Measurements from ENCODE around the gene EIF3A. TPM values are rescaled to one million over a fixed set of nuclear protein-coding genes. Genes with fewer than 3 reads are reported as not detected.
A peak's percentile ranks its signal among the peaks of the same experiment; 100 is the strongest.

Gene EIF3A
- total and polyA plus RNA-seq, 3 experiments from 2014 or later: 75.3 to 195 (median 181) TPM

GRCh38 chr10:119022846-119023552, 57.6 kb downstream of the EIF3A start:
- Histone ChIP-seq H3K36me3 (ENCODE audit: insufficient read depth, low read length) (no peaks in the 10 kb centered on the region), H3K4me1 (ENCODE audit: insufficient read depth, low read length) (no peaks in the 10 kb centered on the region), H3K4me3 (ENCODE audit: low read length) (no peak overlapping the region), H3K27ac (ENCODE audit: low read depth, low read length) (no peak overlapping the region), H3K9me3 (ENCODE audit: low read length) (no peaks in the 10 kb centered on the region), H3K27me3 (ENCODE audit: insufficient read depth, low read length, poor library complexity, severe bottlenecking) (no peaks in the 10 kb centered on the region)
- H3K36me3 Mint-ChIP-seq: no peaks in the 10 kb centered on the region
- ChIA-PET CTCF (interaction anchor here (1.5 kb wide), 1 partner anchor 16 kb away, joined by 3 read pairs; no protein-coding TSS in a partner anchor), POLR2A (no interaction called here)
- H3K4me3 Mint-ChIP-seq: no peak overlapping the region
- peaks cover 0 to 2% (median 0%) of the 10 kb centered on the region in 3 donors for H3K4me1 Mint-ChIP-seq
- no peaks in the 10 kb centered on the region for H3K9me3 Mint-ChIP-seq
- peak overlapping the region in 1 of 8 donors; percentile 38 for H3K27ac Mint-ChIP-seq
- DNase-seq: no peak
- peaks cover 2 to 3% of the 10 kb centered on the region in 2 donors for H3K27me3 Mint-ChIP-seq

GRCh38 chr10:119020627-119020946, 60.0 kb downstream of the EIF3A start:
- peaks cover 0 to 2% (median 0%) of the 10 kb centered on the region in 3 donors for H3K4me1 Mint-ChIP-seq
- Histone ChIP-seq H3K4me1 (ENCODE audit: insufficient read depth, low read length) (no peaks in the 10 kb centered on the region), H3K4me3 (ENCODE audit: low read length) (no peak overlapping the region), H3K9me3 (ENCODE audit: low read length) (no peaks in the 10 kb centered on the region), H3K27me3 (ENCODE audit: insufficient read depth, low read length, poor library complexity, severe bottlenecking) (no peaks in the 10 kb centered on the region), H3K27ac (ENCODE audit: low read depth, low read length) (no peak overlapping the region), H3K36me3 (ENCODE audit: insufficient read depth, low read length) (no peaks in the 10 kb centered on the region)
- POLR2A ChIA-PET: no interaction called here
- H3K27me3 Mint-ChIP-seq: peaks cover 3 to 6% of the 10 kb centered on the region in 2 donors
- CTCF ChIA-PET: no interaction called here
- no peaks in the 10 kb centered on the region for H3K9me3 Mint-ChIP-seq
- H3K36me3 Mint-ChIP-seq: no peaks in the 10 kb centered on the region
- no peak overlapping the region for H3K4me3 Mint-ChIP-seq
- DNase-seq: no peak
- peak overlapping the region in 1 of 8 donors; percentile 72 for H3K27ac Mint-ChIP-seq

GRCh38 chr10:119007211-119007574, 73.4 kb downstream of the EIF3A start:
- no peak overlapping the region for H3K27ac ChIP-seq (ENCODE audit: low read depth, low read length)
- H3K9me3 ChIP-seq (ENCODE audit: low read length): no peaks in the 10 kb centered on the region
- ChIA-PET CTCF (interaction anchor here (0.9 kb wide), 1 partner anchor 16 kb away, joined by 3 read pairs; no protein-coding TSS in a partner anchor), POLR2A (no interaction called here)
- Mint-ChIP-seq H3K27me3 (peaks cover 26 to 31% of the 10 kb centered on the region in 2 donors), H3K9me3 (no peaks in the 10 kb centered on the region), H3K4me1 (peaks cover 0 to 2% (median 0%) of the 10 kb centered on the region in 3 donors), H3K4me3 (no peak overlapping the region), H3K36me3 (peaks cover 0 to 6% (median 4%) of the 10 kb centered on the region in 3 donors), H3K27ac (no peak overlapping the region)
- no peak for DNase-seq
- H3K4me1 ChIP-seq (ENCODE audit: insufficient read depth, low read length): no peaks in the 10 kb centered on the region
- H3K4me3 ChIP-seq (ENCODE audit: low read length): no peak overlapping the region
- H3K36me3 ChIP-seq (ENCODE audit: insufficient read depth, low read length): no peaks in the 10 kb centered on the region
- no peaks in the 10 kb centered on the region for H3K27me3 ChIP-seq (ENCODE audit: insufficient read depth, low read length, poor library complexity, severe bottlenecking)

GRCh38 chr10:119006451-119007210, 74.0 kb downstream of the EIF3A start:
- Histone ChIP-seq H3K4me1 (ENCODE audit: insufficient read depth, low read length) (no peaks in the 10 kb centered on the region), H3K4me3 (ENCODE audit: low read length) (no peak overlapping the region), H3K36me3 (ENCODE audit: insufficient read depth, low read length) (no peaks in the 10 kb centered on the region), H3K9me3 (ENCODE audit: low read length) (no peaks in the 10 kb centered on the region), H3K27ac (ENCODE audit: low read depth, low read length) (no peak overlapping the region), H3K27me3 (ENCODE audit: insufficient read depth, low read length, poor library complexity, severe bottlenecking) (no peaks in the 10 kb centered on the region)
- no peak for DNase-seq
- Mint-ChIP-seq H3K9me3 (no peaks in the 10 kb centered on the region), H3K4me1 (peaks cover 0 to 2% (median 0%) of the 10 kb centered on the region in 3 donors), H3K27me3 (peaks cover 29 to 37% of the 10 kb centered on the region in 2 donors), H3K4me3 (no peak overlapping the region), H3K36me3 (peaks cover 0 to 6% (median 4%) of the 10 kb centered on the region in 3 donors), H3K27ac (no peak overlapping the region)
- CTCF ChIA-PET: interaction anchor here (0.9 kb wide), 1 partner anchor 17 kb away, joined by 3 read pairs; no protein-coding TSS in a partner anchor
- POLR2A ChIA-PET: no interaction called here

- no peak overlapping the region for H3K27ac ChIP-seq (ENCODE audit: low read depth, low read length)
- H3K36me3 ChIP-seq (ENCODE audit: insufficient read depth, low read length): no peaks in the 10 kb centered on the region
- H3K27ac Mint-ChIP-seq: no peak overlapping the region
- no peaks in the 10 kb centered on the region for H3K9me3 ChIP-seq (ENCODE audit: low read length)
- H3K36me3 Mint-ChIP-seq: peaks cover 0 to 6% (median 4%) of the 10 kb centered on the region in 3 donors
- no peak overlapping the region for H3K4me3 Mint-ChIP-seq
- no peak for DNase-seq
- H3K4me1 ChIP-seq (ENCODE audit: insufficient read depth, low read length): no peaks in the 10 kb centered on the region
- CTCF ChIA-PET: no interaction called here
- no peaks in the 10 kb centered on the region for H3K27me3 ChIP-seq (ENCODE audit: insufficient read depth, low read length, poor library complexity, severe bottlenecking)
- peaks cover 0 to 2% (median 0%) of the 10 kb centered on the region in 3 donors for H3K4me1 Mint-ChIP-seq
- peaks cover 32 to 34% of the 10 kb centered on the region in 2 donors for H3K27me3 Mint-ChIP-seq
- H3K9me3 Mint-ChIP-seq: peaks cover 0 to 3% (median 0%) of the 10 kb centered on the region in 5 donors
- H3K4me3 ChIP-seq (ENCODE audit: low read length): no peak overlapping the region
- POLR2A ChIA-PET: no interaction called here
Observed at GRCh38 chr10:119005362-119006043, 75.1 kb downstream of the EIF3A start.

GRCh38 chr10:119003572-119004289, 76.9 kb downstream of the EIF3A start:
- Histone ChIP-seq H3K27ac (ENCODE audit: low read depth, low read length) (no peak overlapping the region), H3K4me1 (ENCODE audit: insufficient read depth, low read length) (no peaks in the 10 kb centered on the region), H3K9me3 (ENCODE audit: low read length) (no peaks in the 10 kb centered on the region), H3K27me3 (ENCODE audit: insufficient read depth, low read length, poor library complexity, severe bottlenecking) (no peaks in the 10 kb centered on the region), H3K4me3 (ENCODE audit: low read length) (no peak overlapping the region), H3K36me3 (ENCODE audit: insufficient read depth, low read length) (no peaks in the 10 kb centered on the region)
- Mint-ChIP-seq H3K9me3 (peaks cover 0 to 3% (median 0%) of the 10 kb centered on the region in 5 donors), H3K4me1 (peaks cover 0 to 2% (median 0%) of the 10 kb centered on the region in 3 donors), H3K27me3 (peaks cover 30 to 38% of the 10 kb centered on the region in 2 donors), H3K36me3 (peaks cover 0 to 1% (median under 1%) of the 10 kb centered on the region in 3 donors), H3K4me3 (no peak overlapping the region), H3K27ac (no peak overlapping the region)
- ChIA-PET POLR2A (no interaction called here), CTCF (no interaction called here)
- no peak for DNase-seq

- no peak overlapping the region for H3K4me3 Mint-ChIP-seq
- H3K36me3 Mint-ChIP-seq: no peaks in the 10 kb centered on the region
- Histone ChIP-seq H3K9me3 (ENCODE audit: low read length) (no peaks in the 10 kb centered on the region), H3K27me3 (ENCODE audit: insufficient read depth, low read length, poor library complexity, severe bottlenecking) (no peaks in the 10 kb centered on the region), H3K4me1 (ENCODE audit: insufficient read depth, low read length) (no peaks in the 10 kb centered on the region), H3K27ac (ENCODE audit: low read depth, low read length) (no peak overlapping the region), H3K36me3 (ENCODE audit: insufficient read depth, low read length) (no peaks in the 10 kb centered on the region), H3K4me3 (ENCODE audit: low read length) (no peak overlapping the region)
- peaks cover 0 to 3% (median 0%) of the 10 kb centered on the region in 5 donors for H3K9me3 Mint-ChIP-seq
- H3K27me3 Mint-ChIP-seq: peaks cover 27 to 46% of the 10 kb centered on the region in 2 donors
- POLR2A ChIA-PET: no interaction called here
- DNase-seq: no peak
- H3K4me1 Mint-ChIP-seq: peaks cover 0 to 2% (median 0%) of the 10 kb centered on the region in 3 donors
- peak overlapping the region in 1 of 8 donors; percentile 19 for H3K27ac Mint-ChIP-seq
- CTCF ChIA-PET: interaction anchor here (1.0 kb wide), 1 partner anchor 10 kb away, joined by 3 read pairs; no protein-coding TSS in a partner anchor
Observed at GRCh38 chr10:119001717-119002500, 78.7 kb downstream of the EIF3A start.

Data from CD8-positive, alpha-beta memory T cell (primary cell).